ENCODE results near the gene RAB22A. TPM values are rescaled to one million over a fixed set of nuclear protein-coding genes. Genes with fewer than 3 reads are reported as not detected.

The RAB22A gene
- total RNA-seq, 2 donors from 2014 or later, result 8.4 to 11.6 TPM

GRCh38 chr20:58325912-58326311 lies 16.4 kb downstream of the RAB22A start:
- H3K4me3 ChIP-seq (ENCODE audit: low read length), result no peak overlapping the region
- peaks cover 9% of the 10 kb centered on the region for H3K4me1 ChIP-seq (ENCODE audit: control insufficient read depth, insufficient read depth, low read length)
- Mint-ChIP-seq H3K27me3 (ENCODE audit: insufficient read depth) (no peaks in the 10 kb centered on the region), H3K4me3 (no peak overlapping the region), H3K4me1 (peaks cover 32% of the 10 kb centered on the region), H3K27ac (no peak overlapping the region), H3K9me3 (no peaks in the 10 kb centered on the region), H3K36me3 (ENCODE audit: low read depth) (peaks cover 7% of the 10 kb centered on the region)
- peaks cover 19% of the 10 kb centered on the region for H3K36me3 ChIP-seq (ENCODE audit: control insufficient read depth, insufficient read depth, low read length)
- H3K9ac ChIP-seq (ENCODE audit: extremely low read depth, low read length, poor library complexity, severe bottlenecking), result no peak overlapping the region
- no peaks in the 10 kb centered on the region for H3K9me3 ChIP-seq (ENCODE audit: control insufficient read depth, low read length)
- no peak for TF ChIP-seq CTCF (conservative IDR thresholded peaks at IDR 0.05)
- DNase-seq, result no peak
- WGBS, 2 experiments (ENCODE audit: insufficient coverage in 1 of 2, insufficient read length in 1 of 2), result 83 to 100% methylated on average over 1 of the region's 2 CpGs
- no peak overlapping the region for H3K27ac ChIP-seq (ENCODE audit: low read depth, low read length)
- no peaks in the 10 kb centered on the region for H3K27me3 ChIP-seq (ENCODE audit: control insufficient read depth, insufficient read depth, low read length, poor library complexity, severe bottlenecking)

- Histone ChIP-seq H3K9me3 (ENCODE audit: control insufficient read depth, low read length) (no peaks in the 10 kb centered on the region), H3K4me3 (ENCODE audit: low read length) (no peak overlapping the region), H3K27me3 (ENCODE audit: control insufficient read depth, insufficient read depth, low read length, poor library complexity, severe bottlenecking) (no peaks in the 10 kb centered on the region), H3K4me1 (ENCODE audit: control insufficient read depth, insufficient read depth, low read length) (peaks cover 9% of the 10 kb centered on the region), H3K36me3 (ENCODE audit: control insufficient read depth, insufficient read depth, low read length) (peaks cover 18% of the 10 kb centered on the region), H3K27ac (ENCODE audit: low read depth, low read length) (no peak overlapping the region), H3K9ac (ENCODE audit: extremely low read depth, low read length, poor library complexity, severe bottlenecking) (no peak overlapping the region)
- peak overlapping the region; percentile 49 for H3K27ac Mint-ChIP-seq
- TF ChIP-seq CTCF (conservative IDR thresholded peaks at IDR 0.05), result no peak
- peaks cover 4% of the 10 kb centered on the region for H3K36me3 Mint-ChIP-seq (ENCODE audit: low read depth)
- H3K27me3 Mint-ChIP-seq (ENCODE audit: insufficient read depth), result no peaks in the 10 kb centered on the region
- DNase-seq, result no peak
- no peaks in the 10 kb centered on the region for H3K9me3 Mint-ChIP-seq
- 88 to 100% methylated on average over 1 to 2 of the region's 2 CpGs for WGBS, 2 experiments (ENCODE audit: insufficient coverage in 1 of 2, insufficient read length in 1 of 2)
- H3K4me1 Mint-ChIP-seq, result peaks cover 40% of the 10 kb centered on the region
- no peak overlapping the region for H3K4me3 Mint-ChIP-seq
These were observed 17.7 kb downstream of the RAB22A start for GRCh38 chr20:58327211-58327610.

- H3K4me1 Mint-ChIP-seq, result peaks cover 45% of the 10 kb centered on the region
- no peak overlapping the region for H3K27ac ChIP-seq (ENCODE audit: low read depth, low read length)
- peaks cover 6% of the 10 kb centered on the region for H3K36me3 Mint-ChIP-seq (ENCODE audit: low read depth)
- peaks cover 11% of the 10 kb centered on the region for H3K36me3 ChIP-seq (ENCODE audit: control insufficient read depth, insufficient read depth, low read length)
- no peak overlapping the region for H3K4me3 Mint-ChIP-seq
- peak; percentile 52 for DNase-seq
- peaks cover 9% of the 10 kb centered on the region for H3K4me1 ChIP-seq (ENCODE audit: control insufficient read depth, insufficient read depth, low read length)
- peak overlapping the region; percentile 70 for H3K4me3 ChIP-seq (ENCODE audit: low read length)
- no peak overlapping the region for H3K9ac ChIP-seq (ENCODE audit: extremely low read depth, low read length, poor library complexity, severe bottlenecking)
- TF ChIP-seq CTCF (conservative IDR thresholded peaks at IDR 0.05), result no peak
- no peaks in the 10 kb centered on the region for H3K9me3 Mint-ChIP-seq
- peak overlapping the region; percentile 79 for H3K27ac Mint-ChIP-seq
- H3K9me3 ChIP-seq (ENCODE audit: control insufficient read depth, low read length), result no peaks in the 10 kb centered on the region
- no peaks in the 10 kb centered on the region for H3K27me3 Mint-ChIP-seq (ENCODE audit: insufficient read depth)
- WGBS, 2 experiments (ENCODE audit: insufficient coverage in 1 of 2, insufficient read length in 1 of 2), result 61% methylated on average over 6 to 7 of the region's 7 CpGs
- no peaks in the 10 kb centered on the region for H3K27me3 ChIP-seq (ENCODE audit: control insufficient read depth, insufficient read depth, low read length, poor library complexity, severe bottlenecking)
These were observed 19.3 kb downstream of the RAB22A start for GRCh38 chr20:58328836-58329235.

Data from endodermal cell (in vitro differentiated cells).